HepG2 (cell line): ENCODE data around the gene BLVRA. TPM values are rescaled to one million over a fixed set of nuclear protein-coding genes. Genes with fewer than 3 reads are reported as not detected.

Experiments used
- ATF5 ChIP-seq: sonication (generic); formaldehyde crosslinking; IDR thresholded peaks from 2 replicates; pipeline ENCODE4 v1.4.0; 2020; ENCODE audit warnings: mild to moderate bottlenecking, low read depth, missing genetic modification reagents
- DMAP1 ChIP-seq: IDR thresholded peaks from 2 replicates; pipeline ENCODE4 v1.6.1; 2016
- GATAD1 ChIP-seq: IDR thresholded peaks from 2 replicates; pipeline ENCODE4 v1.6.1; 2016; ENCODE audit warnings: missing genetic modification reagents, missing compliant biosample characterization
- GRHL1 ChIP-seq: sonication (generic); formaldehyde crosslinking; conservative IDR thresholded peaks from 2 replicates; pipeline ENCODE4 v1.8.0; 2022; ENCODE audit warnings: missing genetic modification reagents
- KMT2B ChIP-seq: IDR thresholded peaks from 2 replicates; pipeline ENCODE4 v1.6.1; 2016; ENCODE audit warnings: missing genetic modification reagents, missing compliant biosample characterization
- LCORL ChIP-seq, 2 experiments: fragments of 450-650 bp in 1 of 2; sonication (generic) in 1 of 2; formaldehyde crosslinking in 1 of 2; IDR thresholded peaks; 2 replicates each; pipeline versions ENCODE4 v1.5.0 to v1.6.1; 2017 to 2020; ENCODE audit warnings: antibody characterized with exemption in 1 of 2, missing genetic modification reagents in 1 of 2
- RFXANK ChIP-seq: IDR thresholded peaks from 2 replicates; pipeline ENCODE4 v1.6.1; 2016
- ZFP36L1 ChIP-seq: sonication (generic); formaldehyde crosslinking; IDR thresholded peaks from 2 replicates; pipeline ENCODE4 v1.8.0; 2022; ENCODE audit warnings: mild to moderate bottlenecking, missing genetic modification reagents, moderate library complexity
- ZNF253 ChIP-seq: sonication (generic); formaldehyde crosslinking; IDR thresholded peaks from 2 replicates; pipeline ENCODE4 v1.8.0; 2022; ENCODE audit warnings: mild to moderate bottlenecking, missing genetic modification reagents, borderline replicate concordance
- ZNF264 ChIP-seq: sonication (generic); formaldehyde crosslinking; IDR thresholded peaks from 2 replicates; pipeline ENCODE4 v1.4.0; 2020; ENCODE audit warnings: missing genetic modification reagents
- ZNF292 ChIP-seq: sonication (generic); formaldehyde crosslinking; IDR thresholded peaks from 2 replicates; pipeline ENCODE4 v1.8.1; 2022; ENCODE audit warnings: mild to moderate bottlenecking, low read depth, missing genetic modification reagents, borderline replicate concordance
- ZNF501 ChIP-seq: sonication (generic); formaldehyde crosslinking; IDR thresholded peaks from 2 replicates; pipeline ENCODE4 v1.5.1; 2020; ENCODE audit warnings: mild to moderate bottlenecking, moderate library complexity, missing genetic modification reagents
- ZNF543 ChIP-seq: sonication (generic); formaldehyde crosslinking; IDR thresholded peaks from 2 replicates; pipeline ENCODE4 v1.4.0; 2020; ENCODE audit warnings: mild to moderate bottlenecking, missing genetic modification reagents
- ZNF646 ChIP-seq: sonication (generic); formaldehyde crosslinking; IDR thresholded peaks from 2 replicates; pipeline ENCODE4 v1.9.0; 2021; ENCODE audit warnings: mild to moderate bottlenecking, missing genetic modification reagents
- polyA plus RNA-seq, 8 experiments: library from polyadenylated mRNA; depleted of rRNA in 3 of 8; stranded (reverse) in 7 of 8; unstranded in 1 of 8; fragments of >200 nt; fragmentation: Illumina TruSeq in 4 of 8; extraction: Trizol in 4 of 8; gene quantifications; 2 replicates each; pipeline versions ENCODE4 v1.2.1 to v1.2.3, GENCODE V29; 2011 to 2016; ENCODE audit warnings: low read depth in 4 of 8, missing spikeins in 1 of 8, mixed read lengths in 1 of 8; ENCODE audit not compliant: insufficient read depth in 1 of 8
- total RNA-seq, 5 experiments: library from RNA; depleted of rRNA; stranded (reverse); fragments of >200 nt; fragmentation: Illumina TruSeq; extraction: Trizol; gene quantifications; 2 replicates each; pipeline ENCODE4 v1.2.3, GENCODE V29; 2016; ENCODE audit warnings: low read depth in 1 of 5
- TF ChIP-seq, protein P1 (sequence below): sonication (generic); formaldehyde crosslinking; IDR thresholded peaks from 2 replicates; pipeline ENCODE4 v1.4.0; 2020; ENCODE audit warnings: missing genetic modification reagents, borderline replicate concordance

The BLVRA gene
- total and polyA plus RNA-seq, 2 of the 13 experiments (the other 11 are each of a cell fraction or from before 2014, with no cell fraction given) = 39.2 to 64.2 TPM

DNA sequence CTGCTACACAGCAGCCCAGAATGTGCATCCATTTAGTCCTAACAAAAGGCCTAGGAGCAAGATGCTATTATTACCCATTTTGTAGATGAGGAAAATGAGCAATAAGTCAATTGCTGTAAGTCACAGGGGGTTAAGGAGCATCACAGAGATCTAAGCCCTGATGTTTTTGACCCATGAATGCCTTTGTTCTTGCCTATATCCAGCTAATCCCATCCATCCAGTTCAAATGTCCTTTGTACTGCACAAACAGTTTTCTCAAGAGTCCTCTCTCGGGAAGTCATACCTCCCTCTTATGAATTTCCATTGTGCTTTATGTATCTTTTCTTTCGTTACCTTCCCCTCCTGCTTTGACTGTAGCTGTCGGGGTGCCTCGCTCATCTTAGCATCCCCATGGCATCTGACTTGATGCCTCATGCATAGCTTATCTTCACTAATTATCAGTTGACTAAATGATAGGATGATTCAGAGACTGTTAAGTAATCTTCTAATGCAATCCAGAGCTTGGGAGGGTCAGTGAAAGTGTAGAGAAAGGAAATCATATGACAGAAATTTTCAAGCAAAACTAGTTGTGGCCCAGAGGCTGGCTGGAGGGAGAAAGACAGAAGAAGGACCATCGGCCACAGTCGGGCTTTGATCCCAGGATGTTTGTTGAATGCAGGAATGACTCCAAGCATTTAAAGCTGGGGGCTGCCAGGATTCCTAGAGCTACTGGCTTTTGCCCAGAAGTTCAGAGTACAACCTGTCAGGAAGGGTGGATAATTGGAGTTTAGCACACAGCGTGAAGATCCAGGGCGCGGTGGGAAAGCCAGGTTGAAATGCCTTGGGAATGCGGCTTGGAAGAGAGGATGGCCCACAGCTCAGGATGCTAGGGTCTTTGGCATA is 23.5 kb downstream of the BLVRA start (continued):
- TF ChIP-seq GATAD1 (peak; percentile 43; the same call in 1 of the 2 replicates), ATF5 (no peak), ZNF646 (CRISPR knock-in tag) (no peak), ZNF253 (CRISPR knock-in tag) (no peak), ZNF292 (CRISPR knock-in tag) (peak; percentile 56; the same call in 1 of the 2 replicates), ZNF543 (CRISPR knock-in tag) (no peak), ZFP36L1 (CRISPR knock-in tag) (no peak), RFXANK (CRISPR knock-in tag) (no peak), ZNF501 (CRISPR knock-in tag) (no peak), ZNF264 (CRISPR knock-in tag) (no peak), DMAP1 (CRISPR knock-in tag) (0 out of 2 replicates have a peak, but pooled peaks have one; percentile 64), LCORL (IDR thresholded peaks at IDR 0.05) (no peak), LCORL (CRISPR knock-in tag; IDR thresholded peaks at IDR 0.05) (peak; percentile 45; the same call in 1 of the 2 replicates), GRHL1 (CRISPR knock-in tag) (no peak), KMT2B (CRISPR knock-in tag) (no peak)
- TF ChIP-seq, protein P1, sequence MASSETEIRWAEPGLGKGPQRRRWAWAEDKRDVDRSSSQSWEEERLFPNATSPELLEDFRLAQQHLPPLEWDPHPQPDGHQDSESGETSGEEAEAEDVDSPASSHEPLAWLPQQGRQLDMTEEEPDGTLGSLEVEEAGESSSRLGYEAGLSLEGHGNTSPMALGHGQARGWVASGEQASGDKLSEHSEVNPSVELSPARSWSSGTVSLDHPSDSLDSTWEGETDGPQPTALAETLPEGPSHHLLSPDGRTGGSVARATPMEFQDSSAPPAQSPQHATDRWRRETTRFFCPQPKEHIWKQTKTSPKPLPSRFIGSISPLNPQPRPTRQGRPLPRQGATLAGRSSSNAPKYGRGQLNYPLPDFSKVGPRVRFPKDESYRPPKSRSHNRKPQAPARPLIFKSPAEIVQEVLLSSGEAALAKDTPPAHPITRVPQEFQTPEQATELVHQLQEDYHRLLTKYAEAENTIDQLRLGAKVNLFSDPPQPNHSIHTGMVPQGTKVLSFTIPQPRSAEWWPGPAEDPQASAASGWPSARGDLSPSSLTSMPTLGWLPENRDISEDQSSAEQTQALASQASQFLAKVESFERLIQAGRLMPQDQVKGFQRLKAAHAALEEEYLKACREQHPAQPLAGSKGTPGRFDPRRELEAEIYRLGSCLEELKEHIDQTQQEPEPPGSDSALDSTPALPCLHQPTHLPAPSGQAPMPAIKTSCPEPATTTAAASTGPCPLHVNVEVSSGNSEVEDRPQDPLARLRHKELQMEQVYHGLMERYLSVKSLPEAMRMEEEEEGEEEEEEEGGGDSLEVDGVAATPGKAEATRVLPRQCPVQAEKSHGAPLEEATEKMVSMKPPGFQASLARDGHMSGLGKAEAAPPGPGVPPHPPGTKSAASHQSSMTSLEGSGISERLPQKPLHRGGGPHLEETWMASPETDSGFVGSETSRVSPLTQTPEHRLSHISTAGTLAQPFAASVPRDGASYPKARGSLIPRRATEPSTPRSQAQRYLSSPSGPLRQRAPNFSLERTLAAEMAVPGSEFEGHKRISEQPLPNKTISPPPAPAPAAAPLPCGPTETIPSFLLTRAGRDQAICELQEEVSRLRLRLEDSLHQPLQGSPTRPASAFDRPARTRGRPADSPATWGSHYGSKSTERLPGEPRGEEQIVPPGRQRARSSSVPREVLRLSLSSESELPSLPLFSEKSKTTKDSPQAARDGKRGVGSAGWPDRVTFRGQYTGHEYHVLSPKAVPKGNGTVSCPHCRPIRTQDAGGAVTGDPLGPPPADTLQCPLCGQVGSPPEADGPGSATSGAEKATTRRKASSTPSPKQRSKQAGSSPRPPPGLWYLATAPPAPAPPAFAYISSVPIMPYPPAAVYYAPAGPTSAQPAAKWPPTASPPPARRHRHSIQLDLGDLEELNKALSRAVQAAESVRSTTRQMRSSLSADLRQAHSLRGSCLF = no peak
